ENCODE results near the gene OR10H5.
"Not testable (repeated sequence)": the region's sequence is repeated elsewhere in the genome, so short reads cannot be mapped to it uniquely, and the experiment has no call there.

Gene OR10H5

GRCh38 chr19:15787611-15788155 is at the start of gene OR10H5:
Gene OR10H5 (plus strand): TSS chr19:15787661. CDS start chr19:15794049, 6,388 bp downstream.
- no peak for DNase-seq (ENCODE audit: low read depth, low spot score)

- DNase-seq (ENCODE audit: low read depth, low spot score) = no peak
Measured at GRCh38 chr19:15737722-15738121, 49.7 kb upstream of the OR10H5 start, which contains the start of gene OR10H3. Gene OR10H3 (plus strand): TSS chr19:15737985. CDS start chr19:15741393, 3,408 bp downstream.

GRCh38 chr19:15740785-15741184 is 46.7 kb upstream of the OR10H5 start:
- no peak for DNase-seq (ENCODE audit: low read depth, low spot score)

GRCh38 chr19:15748239-15748638 is 39.2 kb upstream of the OR10H5 start:
- no peak for DNase-seq (ENCODE audit: low read depth, low spot score)

- no peak for DNase-seq (ENCODE audit: low read depth, low spot score)
Measured at GRCh38 chr19:15758379-15758778, 29.1 kb upstream of the OR10H5 start.

GRCh38 chr19:15759962-15760565 is 27.4 kb upstream of the OR10H5 start:
- DNase-seq (ENCODE audit: low read depth, low spot score) = no peak

GRCh38 chr19:15769586-15769985 is 17.9 kb upstream of the OR10H5 start:
- DNase-seq (ENCODE audit: low read depth, low spot score) = peak; percentile 6

- not testable (repeated sequence) for DNase-seq (ENCODE audit: low read depth, low spot score)
Measured at GRCh38 chr19:15774159-15774558, 13.3 kb upstream of the OR10H5 start.

GRCh38 chr19:15775249-15775648 is 12.2 kb upstream of the OR10H5 start:
- DNase-seq (ENCODE audit: low read depth, low spot score) = no peak

GRCh38 chr19:15776264-15776663 is 11.2 kb upstream of the OR10H5 start:
- DNase-seq (ENCODE audit: low read depth, low spot score) = no peak

GRCh38 chr19:15776991-15777970 is 10.2 kb upstream of the OR10H5 start:
- no peak for DNase-seq (ENCODE audit: low read depth, low spot score)

GRCh38 chr19:15779756-15780476 is 7.5 kb upstream of the OR10H5 start:
- no peak for DNase-seq (ENCODE audit: low read depth, low spot score)

GRCh38 chr19:15780610-15781418 is 6.6 kb upstream of the OR10H5 start:
- no peak for DNase-seq (ENCODE audit: low read depth, low spot score)

- no peak for DNase-seq (ENCODE audit: low read depth, low spot score)
Measured at GRCh38 chr19:15781661-15782060, 5.8 kb upstream of the OR10H5 start.

GRCh38 chr19:15782211-15782610 is 5.2 kb upstream of the OR10H5 start:
- no peak for DNase-seq (ENCODE audit: low read depth, low spot score)

- DNase-seq (ENCODE audit: low read depth, low spot score) = not testable (repeated sequence)
Measured at GRCh38 chr19:15782896-15783295, 4.6 kb upstream of the OR10H5 start.

- no peak for DNase-seq (ENCODE audit: low read depth, low spot score)
Measured at GRCh38 chr19:15788594-15789270, 1.3 kb downstream of the OR10H5 start.

GRCh38 chr19:15790096-15790495 is 2.6 kb downstream of the OR10H5 start:
- DNase-seq (ENCODE audit: low read depth, low spot score) = no peak

- not testable (repeated sequence) for DNase-seq (ENCODE audit: low read depth, low spot score)
Measured at GRCh38 chr19:15794279-15794678, 6.8 kb downstream of the OR10H5 start.

- DNase-seq (ENCODE audit: low read depth, low spot score) = no peak
Measured at GRCh38 chr19:15810335-15810734, 22.9 kb downstream of the OR10H5 start.
